HG03469 (cell line): ENCODE data around the gene GPATCH2.

Experiments
- ATAC-seq: cut with Tn5 transposase; IDR thresholded peaks from one replicate; pipeline ENCODE4 v1.9.1; 2021; ENCODE audit warnings: mild to moderate bottlenecking, moderate library complexity, moderate number of reproducible peaks; ENCODE audit not compliant: unreplicated experiment

GPATCH2 gene

GRCh38 chr1:217630711-217631591, at the start of gene GPATCH2, which contains the start of gene SPATA17:
TSS of gene GPATCH2 (minus strand) at chr1:217631090. CDS start at chr1:217630971, 119 bp downstream.
TSS of gene SPATA17 (plus strand) at chr1:217631344. CDS start at chr1:217631379, 35 bp downstream.
- ATAC-seq: peak; percentile 97

- ATAC-seq: no peak
Observed at GRCh38 chr1:217674028-217674729, 43.3 kb upstream of the GPATCH2 start.

- ATAC-seq: no peak
Observed at GRCh38 chr1:217673387-217673786, 42.5 kb upstream of the GPATCH2 start.

- no peak for ATAC-seq
Observed at GRCh38 chr1:217668351-217668940, 37.6 kb upstream of the GPATCH2 start.

GRCh38 chr1:217661407-217661806, 30.5 kb upstream of the GPATCH2 start:
- ATAC-seq: no peak

- no peak for ATAC-seq
Observed at GRCh38 chr1:217660353-217661062, 29.6 kb upstream of the GPATCH2 start.

GRCh38 chr1:217650674-217651073, 19.8 kb upstream of the GPATCH2 start:
- no peak for ATAC-seq

- ATAC-seq: no peak
Observed at GRCh38 chr1:217647791-217648190, 16.9 kb upstream of the GPATCH2 start.

GRCh38 chr1:217642455-217642854, 11.6 kb upstream of the GPATCH2 start:
- no peak for ATAC-seq

GRCh38 chr1:217627431-217627830, 3.5 kb downstream of the GPATCH2 start:
- ATAC-seq: no peak

GRCh38 chr1:217626321-217626720, 4.6 kb downstream of the GPATCH2 start:
- ATAC-seq: no peak

- ATAC-seq: no peak
Observed at GRCh38 chr1:217622042-217622441, 8.8 kb downstream of the GPATCH2 start.

- peak; percentile 100 for ATAC-seq
Observed at GRCh38 chr1:217620814-217621213, 10.1 kb downstream of the GPATCH2 start.

GRCh38 chr1:217617126-217617525, 13.8 kb downstream of the GPATCH2 start:
- ATAC-seq: no peak

- ATAC-seq: no peak
Observed at GRCh38 chr1:217614200-217614712, 16.6 kb downstream of the GPATCH2 start.

- ATAC-seq: no peak
Observed at GRCh38 chr1:217605390-217605789, 25.5 kb downstream of the GPATCH2 start.

GRCh38 chr1:217602380-217602779, 28.5 kb downstream of the GPATCH2 start:
- ATAC-seq: no peak

GRCh38 chr1:217599154-217599553, 31.7 kb downstream of the GPATCH2 start:
- no peak for ATAC-seq

GRCh38 chr1:217590598-217590997, 40.3 kb downstream of the GPATCH2 start:
- no peak for ATAC-seq

- no peak for ATAC-seq
Observed at GRCh38 chr1:217586586-217586985, 44.3 kb downstream of the GPATCH2 start.

- no peak for ATAC-seq
Observed at GRCh38 chr1:217585577-217585976, 45.3 kb downstream of the GPATCH2 start.
